DOHH2 (cell line): ENCODE results near the gene GRIN2D.

ENCODE experiments used
- H3F3A ChIP-seq: fragments of 200-600 bp; sonication (generic), shearing (Covaris generic); 2 replicates; pipeline ENCODE4 v1.6.0; 2016; ENCODE audit warnings: antibody characterized with exemption, mild to moderate bottlenecking; ENCODE audit not compliant: control insufficient read depth, insufficient read depth
- H3K27ac ChIP-seq: fragments of 200-600 bp; sonication (generic); 2 replicates; pipeline ENCODE4 v1.5.1; 2014; ENCODE audit warnings: low read depth, mild to moderate bottlenecking, low read length, moderate library complexity
- H3K27me3 ChIP-seq: fragments of 200-600 bp; sonication (generic); 2 replicates; pipeline ENCODE4 v1.6.1; 2014; ENCODE audit warnings: mild to moderate bottlenecking, low read length, mixed read lengths; ENCODE audit not compliant: control insufficient read depth
- H3K36me3 ChIP-seq: fragments of 200-600 bp; sonication (generic); 2 replicates; pipeline ENCODE4 v1.6.1; 2014; ENCODE audit warnings: mild to moderate bottlenecking, low read length, moderate library complexity, mixed read lengths; ENCODE audit not compliant: control insufficient read depth
- H3K4me1 ChIP-seq: fragments of 200-600 bp; sonication (generic); 2 replicates; pipeline ENCODE4 v1.6.1; 2014; ENCODE audit warnings: mild to moderate bottlenecking, low read length, mixed read lengths; ENCODE audit not compliant: control insufficient read depth
- H3K4me2 ChIP-seq: fragments of 200-600 bp; sonication (generic); 2 replicates; pipeline ENCODE4 v1.6.0; 2014; ENCODE audit warnings: mild to moderate bottlenecking, low read length, moderate library complexity
- H3K4me3 ChIP-seq: fragments of 200-600 bp; sonication (generic); 2 replicates; pipeline ENCODE4 v1.5.1; 2014; ENCODE audit warnings: mild to moderate bottlenecking, low read length, mixed read lengths
- H3K79me2 ChIP-seq: fragments of 200-600 bp; sonication (generic); 2 replicates; pipeline ENCODE4 v1.6.1; 2014; ENCODE audit warnings: mild to moderate bottlenecking, low read length, mixed read lengths; ENCODE audit not compliant: control insufficient read depth
- H3K9me2 ChIP-seq: fragments of 200-600 bp; sonication (generic); replicated peaks from 2 replicates; pipeline ENCODE4 v1.6.1; 2014; ENCODE audit warnings: mild to moderate bottlenecking, low read length, mixed read lengths; ENCODE audit not compliant: control insufficient read depth
- H3K9me3 ChIP-seq: fragments of 200-600 bp; sonication (generic); 2 replicates; pipeline ENCODE4 v1.6.1; 2014; ENCODE audit warnings: antibody characterized with exemption, low read length, mixed read lengths; ENCODE audit not compliant: control insufficient read depth, insufficient read depth
- H4K20me1 ChIP-seq: fragments of 200-600 bp; sonication (generic); 2 replicates; pipeline ENCODE4 v1.6.0; 2014; ENCODE audit warnings: low read depth, mild to moderate bottlenecking, antibody characterized with exemption, low read length, moderate library complexity; ENCODE audit not compliant: control insufficient read depth, insufficient read depth
- EZH2phosphoT487 ChIP-seq: fragments of 200-600 bp; sonication (generic); IDR thresholded peaks from 2 replicates; pipeline ENCODE4 v1.6.1; 2017; ENCODE audit warnings: borderline replicate concordance, mild to moderate bottlenecking, antibody characterized with exemption, low read length, moderate library complexity, mixed read lengths
- TF ChIP-seq, protein P1 (sequence below): fragments of 200-600 bp; sonication (generic); IDR thresholded peaks from one replicate; pipeline ENCODE4 v1.5.1; 2014; ENCODE audit warnings: antibody characterized with exemption, mild to moderate bottlenecking, low read depth, low read length; ENCODE audit not compliant: poor library complexity, severe bottlenecking

Gene GRIN2D

GRCh38 chr19:48353677-48354076 is 39.8 kb upstream of the GRIN2D start:
- H3K4me2 ChIP-seq = no peak overlapping the region
- H3K27ac ChIP-seq = no peak overlapping the region
- no peaks in the 10 kb centered on the region for H3K27me3 ChIP-seq
- TF ChIP-seq, protein P1, sequence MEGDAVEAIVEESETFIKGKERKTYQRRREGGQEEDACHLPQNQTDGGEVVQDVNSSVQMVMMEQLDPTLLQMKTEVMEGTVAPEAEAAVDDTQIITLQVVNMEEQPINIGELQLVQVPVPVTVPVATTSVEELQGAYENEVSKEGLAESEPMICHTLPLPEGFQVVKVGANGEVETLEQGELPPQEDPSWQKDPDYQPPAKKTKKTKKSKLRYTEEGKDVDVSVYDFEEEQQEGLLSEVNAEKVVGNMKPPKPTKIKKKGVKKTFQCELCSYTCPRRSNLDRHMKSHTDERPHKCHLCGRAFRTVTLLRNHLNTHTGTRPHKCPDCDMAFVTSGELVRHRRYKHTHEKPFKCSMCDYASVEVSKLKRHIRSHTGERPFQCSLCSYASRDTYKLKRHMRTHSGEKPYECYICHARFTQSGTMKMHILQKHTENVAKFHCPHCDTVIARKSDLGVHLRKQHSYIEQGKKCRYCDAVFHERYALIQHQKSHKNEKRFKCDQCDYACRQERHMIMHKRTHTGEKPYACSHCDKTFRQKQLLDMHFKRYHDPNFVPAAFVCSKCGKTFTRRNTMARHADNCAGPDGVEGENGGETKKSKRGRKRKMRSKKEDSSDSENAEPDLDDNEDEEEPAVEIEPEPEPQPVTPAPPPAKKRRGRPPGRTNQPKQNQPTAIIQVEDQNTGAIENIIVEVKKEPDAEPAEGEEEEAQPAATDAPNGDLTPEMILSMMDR = no peak
- TF ChIP-seq EZH2phosphoT487 = no peak
- no peaks in the 10 kb centered on the region for H4K20me1 ChIP-seq
- no peaks in the 10 kb centered on the region for H3K9me3 ChIP-seq
- H3K4me3 ChIP-seq = no peak overlapping the region
- no peaks in the 10 kb centered on the region for H3K36me3 ChIP-seq
- no peaks in the 10 kb centered on the region for H3K4me1 ChIP-seq
- H3K9me2 ChIP-seq = no peaks in the 10 kb centered on the region
- no peaks in the 10 kb centered on the region for H3K79me2 ChIP-seq
- H3F3A ChIP-seq = no peaks in the 10 kb centered on the region

DNA sequence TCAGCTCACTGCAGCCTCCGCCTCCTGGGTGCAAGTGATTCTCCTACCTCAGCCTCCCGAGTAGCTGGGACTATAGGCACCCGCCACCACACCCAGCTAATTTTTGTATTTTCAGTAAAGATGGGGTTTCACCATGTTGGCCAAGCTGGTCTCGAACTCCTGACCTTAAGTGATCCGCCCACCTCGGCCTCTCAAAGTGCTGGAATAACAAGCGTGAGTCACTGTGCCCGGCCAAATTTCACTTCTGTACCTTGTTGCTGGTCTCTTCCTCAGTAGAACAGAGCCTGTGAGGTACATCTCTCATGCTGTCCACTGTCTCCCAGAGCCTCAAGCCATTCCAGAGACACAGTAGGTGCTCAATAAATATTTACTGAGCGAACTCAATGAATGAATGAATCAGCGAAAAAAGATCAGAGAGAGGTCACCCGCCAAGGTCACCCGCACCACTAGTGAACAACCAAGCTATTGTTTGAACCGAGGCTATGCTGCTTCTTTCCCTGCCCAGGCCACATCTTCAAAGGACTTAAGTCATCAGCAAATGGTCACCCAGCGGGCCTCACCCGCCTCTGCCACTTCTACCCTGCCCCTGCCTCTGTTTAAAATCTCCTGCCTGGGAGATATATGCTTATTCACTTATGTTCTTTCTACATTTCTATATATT is 39.0 kb upstream of the GRIN2D start:
- Histone ChIP-seq H3K9me2 (no peaks in the 10 kb centered on the region), H3K36me3 (no peaks in the 10 kb centered on the region), H3K4me3 (no peak overlapping the region), H3K79me2 (no peaks in the 10 kb centered on the region), H3K9me3 (no peaks in the 10 kb centered on the region), H4K20me1 (no peaks in the 10 kb centered on the region), H3K4me2 (no peak overlapping the region), H3K27me3 (no peaks in the 10 kb centered on the region), H3K4me1 (no peaks in the 10 kb centered on the region), H3F3A (no peaks in the 10 kb centered on the region), H3K27ac (no peak overlapping the region)
- TF ChIP-seq, protein P1 = no peak
- TF ChIP-seq EZH2phosphoT487 = no peak

GRCh38 chr19:48355365-48355954 is 38.0 kb upstream of the GRIN2D start:
- no peak overlapping the region for H3K4me2 ChIP-seq
- H4K20me1 ChIP-seq = no peaks in the 10 kb centered on the region
- H3K27me3 ChIP-seq = no peaks in the 10 kb centered on the region
- no peak overlapping the region for H3K4me3 ChIP-seq
- H3K36me3 ChIP-seq = 0 out of 2 replicates have a peak, but pooled peaks cover 3% of the 10 kb centered on the region
- no peaks in the 10 kb centered on the region for H3K9me3 ChIP-seq
- no peaks in the 10 kb centered on the region for H3K79me2 ChIP-seq
- H3F3A ChIP-seq = no peaks in the 10 kb centered on the region
- no peaks in the 10 kb centered on the region for H3K4me1 ChIP-seq
- no peak overlapping the region for H3K27ac ChIP-seq
- TF ChIP-seq, protein P1 = no peak
- no peak for TF ChIP-seq EZH2phosphoT487
- no peaks in the 10 kb centered on the region for H3K9me2 ChIP-seq
